Osteoblast (primary cell): ENCODE results near the gene CPN2. TPM values are rescaled to one million over a fixed set of nuclear protein-coding genes. Genes with fewer than 3 reads are reported as not detected.

Experiments
- DNase-seq: peaks from one replicate; pipeline ENCODE4 v3.0.0; 2011; ENCODE audit warnings: low spot score, mixed read lengths; ENCODE audit not compliant: insufficient read length; ENCODE audit errors: missing footprints
- H2AFZ ChIP-seq: 2 replicates; pipeline ENCODE4 v1.6.0; 2011; ENCODE audit warnings: mild to moderate bottlenecking, low read length
- H3K27ac ChIP-seq: 2 replicates; pipeline ENCODE4 v1.5.1; 2011; ENCODE audit warnings: mild to moderate bottlenecking, low read depth, low read length, moderate library complexity
- H3K27me3 ChIP-seq: 2 replicates; pipeline ENCODE4 v1.6.0; 2012; ENCODE audit warnings: mild to moderate bottlenecking, control low read depth, inconsistent platforms, low read length, moderate library complexity; ENCODE audit not compliant: insufficient read depth
- H3K36me3 ChIP-seq: 2 replicates; pipeline ENCODE4 v1.5.1; 2011; ENCODE audit warnings: mild to moderate bottlenecking, low read length, control low read depth, moderate library complexity; ENCODE audit not compliant: insufficient read depth
- H3K4me1 ChIP-seq: 2 replicates; pipeline ENCODE4 v1.5.1; 2011; ENCODE audit warnings: mild to moderate bottlenecking, low read length, control low read depth, moderate library complexity; ENCODE audit not compliant: insufficient read depth
- H3K4me2 ChIP-seq: 2 replicates; pipeline ENCODE4 v1.6.0; 2011; ENCODE audit warnings: mild to moderate bottlenecking, low read length; ENCODE audit not compliant: insufficient read depth
- H3K4me3 ChIP-seq: fragments of 200-600 bp; sonication (generic); 3 replicates; pipeline ENCODE4 v1.5.1; 2012; ENCODE audit warnings: mild to moderate bottlenecking, low read length, inconsistent platforms; ENCODE audit not compliant: insufficient read depth
- H3K79me2 ChIP-seq: 2 replicates; pipeline ENCODE4 v1.6.0; 2012; ENCODE audit warnings: mild to moderate bottlenecking, low read length, control low read depth, inconsistent platforms; ENCODE audit not compliant: insufficient read depth
- H3K9me3 ChIP-seq: 2 replicates; pipeline ENCODE4 v1.5.1; 2011; ENCODE audit warnings: low read depth, low read length, control low read depth
- H4K20me1 ChIP-seq: 2 replicates; pipeline ENCODE4 v1.6.0; 2012; ENCODE audit warnings: mild to moderate bottlenecking, low read length, control low read depth; ENCODE audit not compliant: insufficient read depth
- total RNA-seq: library from RNA; depleted of rRNA; stranded (reverse); fragments of >200 nt; gene quantifications from 2 replicates; pipeline ENCODE4 v1.2.3, GENCODE V29; 2012
- TF ChIP-seq, protein P1 (sequence below): IDR thresholded peaks from 2 replicates; pipeline ENCODE4 v1.5.1; 2011; ENCODE audit warnings: mild to moderate bottlenecking, low read depth, low read length, moderate library complexity; ENCODE audit errors: extremely low read depth

Gene CPN2
- total RNA-seq, 1 donor: under 0.01 TPM

DNA sequence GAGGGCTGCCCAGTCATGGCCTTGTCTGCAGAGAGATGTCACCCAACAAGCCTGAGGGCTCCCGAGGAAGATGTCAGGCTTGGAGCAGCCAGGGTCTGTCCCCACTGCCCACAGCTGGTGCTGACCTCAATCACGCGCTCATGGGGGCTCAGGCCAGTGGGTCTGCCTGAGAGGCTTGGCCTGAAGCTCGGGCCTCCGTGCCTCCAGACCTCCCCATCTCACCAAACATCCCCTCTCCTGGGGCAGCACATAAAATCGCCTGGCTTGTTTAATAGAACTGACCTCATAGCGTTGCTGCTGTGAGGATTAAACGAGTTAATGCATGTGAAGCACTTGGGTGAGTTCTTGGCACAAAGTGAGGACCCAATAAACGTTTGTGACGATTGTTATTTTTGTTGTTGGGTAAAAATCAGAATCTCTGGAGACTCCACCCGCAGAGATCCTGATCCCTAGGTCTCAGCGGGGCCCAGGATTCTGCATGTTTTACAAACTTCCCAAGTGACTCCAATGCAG, 14.9 kb upstream of the CPN2 start:
- Histone ChIP-seq H2AFZ (no peak overlapping the region), H4K20me1 (no peaks in the 10 kb centered on the region), H3K9me3 (no peaks in the 10 kb centered on the region), H3K4me2 (no peak overlapping the region), H3K27ac (no peak overlapping the region), H3K79me2 (no peaks in the 10 kb centered on the region), H3K4me3 (no peak overlapping the region), H3K4me1 (peaks cover 34% of the 10 kb centered on the region), H3K36me3 (no peaks in the 10 kb centered on the region), H3K27me3 (no peaks in the 10 kb centered on the region)
- peak; percentile 35 for DNase-seq
- TF ChIP-seq, protein P1, sequence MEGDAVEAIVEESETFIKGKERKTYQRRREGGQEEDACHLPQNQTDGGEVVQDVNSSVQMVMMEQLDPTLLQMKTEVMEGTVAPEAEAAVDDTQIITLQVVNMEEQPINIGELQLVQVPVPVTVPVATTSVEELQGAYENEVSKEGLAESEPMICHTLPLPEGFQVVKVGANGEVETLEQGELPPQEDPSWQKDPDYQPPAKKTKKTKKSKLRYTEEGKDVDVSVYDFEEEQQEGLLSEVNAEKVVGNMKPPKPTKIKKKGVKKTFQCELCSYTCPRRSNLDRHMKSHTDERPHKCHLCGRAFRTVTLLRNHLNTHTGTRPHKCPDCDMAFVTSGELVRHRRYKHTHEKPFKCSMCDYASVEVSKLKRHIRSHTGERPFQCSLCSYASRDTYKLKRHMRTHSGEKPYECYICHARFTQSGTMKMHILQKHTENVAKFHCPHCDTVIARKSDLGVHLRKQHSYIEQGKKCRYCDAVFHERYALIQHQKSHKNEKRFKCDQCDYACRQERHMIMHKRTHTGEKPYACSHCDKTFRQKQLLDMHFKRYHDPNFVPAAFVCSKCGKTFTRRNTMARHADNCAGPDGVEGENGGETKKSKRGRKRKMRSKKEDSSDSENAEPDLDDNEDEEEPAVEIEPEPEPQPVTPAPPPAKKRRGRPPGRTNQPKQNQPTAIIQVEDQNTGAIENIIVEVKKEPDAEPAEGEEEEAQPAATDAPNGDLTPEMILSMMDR: no peak

DNA sequence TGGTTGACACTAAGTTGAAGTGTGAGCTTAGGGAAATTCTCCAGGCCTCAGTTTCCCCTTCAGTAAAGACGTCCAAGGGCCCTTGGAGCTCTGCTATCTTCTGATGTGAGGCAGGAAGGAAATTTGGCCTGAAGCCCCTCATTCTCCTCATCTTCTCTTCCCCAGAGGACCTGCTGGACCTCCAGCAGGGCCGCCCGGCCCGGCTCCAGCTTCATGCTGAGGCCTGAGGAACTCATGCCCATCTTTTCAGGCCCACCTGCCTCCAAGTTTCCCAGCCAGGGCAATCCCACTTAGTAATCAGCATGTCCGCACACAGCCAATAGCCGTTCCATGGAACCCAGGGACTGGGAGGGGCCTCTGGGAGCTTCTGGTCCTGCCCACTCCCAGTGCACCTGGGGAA, 14.4 kb upstream of the CPN2 start:
- no peaks in the 10 kb centered on the region for H3K9me3 ChIP-seq

DNA sequence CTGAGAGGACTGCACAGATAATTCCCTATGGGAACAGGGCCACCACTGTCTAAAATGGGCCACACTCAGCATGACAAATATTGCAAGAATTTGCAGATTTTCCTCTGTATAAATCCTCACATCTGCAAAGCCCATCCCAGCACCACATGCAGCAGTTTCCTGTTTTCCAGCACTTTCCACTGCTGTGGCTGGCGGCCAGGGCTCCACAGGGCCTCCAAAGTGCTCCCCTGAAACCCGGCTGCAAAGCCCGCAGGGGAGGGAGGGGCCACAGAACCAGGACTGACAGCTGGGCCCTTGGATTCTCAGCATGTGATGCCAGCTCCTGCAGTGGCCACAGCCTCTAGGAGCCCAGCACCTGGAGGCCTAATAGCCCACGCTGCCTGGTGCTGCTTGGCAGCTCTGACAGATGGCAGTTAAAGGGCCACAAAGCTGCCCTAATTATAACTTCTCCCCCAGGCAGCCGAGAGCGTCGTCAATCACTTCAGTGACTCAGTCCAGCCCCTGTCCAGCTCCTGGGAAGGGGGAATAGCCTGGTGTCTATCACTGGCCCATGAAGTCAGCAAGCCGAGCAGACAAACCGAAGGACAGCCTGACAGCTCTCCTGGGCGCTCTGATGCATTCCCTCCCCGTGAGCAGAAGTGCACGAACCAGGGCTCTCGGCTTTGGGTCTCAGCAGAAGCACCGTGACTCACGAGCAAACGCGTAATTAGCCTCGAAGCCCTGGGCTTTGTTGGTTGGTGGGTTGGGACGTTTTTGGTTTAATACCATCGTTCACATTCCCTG, 13.7 kb upstream of the CPN2 start:
- Histone ChIP-seq H4K20me1 (no peaks in the 10 kb centered on the region), H3K27me3 (no peaks in the 10 kb centered on the region), H3K4me2 (peak overlapping the region; percentile 25), H3K27ac (no peak overlapping the region), H3K4me3 (peak overlapping the region; percentile 2), H3K79me2 (no peaks in the 10 kb centered on the region), H3K9me3 (no peaks in the 10 kb centered on the region), H3K36me3 (no peaks in the 10 kb centered on the region), H3K4me1 (peaks cover 31% of the 10 kb centered on the region), H2AFZ (peak overlapping the region; percentile 42)
- DNase-seq: peak; percentile 93
- TF ChIP-seq, protein P1: no peak

More for the DNA sequence above, 14.4 kb upstream of the CPN2 start:
- Histone ChIP-seq H3K4me1 (peaks cover 34% of the 10 kb centered on the region), H3K27ac (no peak overlapping the region), H2AFZ (no peak overlapping the region), H3K27me3 (no peaks in the 10 kb centered on the region), H3K79me2 (no peaks in the 10 kb centered on the region), H3K36me3 (no peaks in the 10 kb centered on the region), H3K4me2 (peak overlapping the region; percentile 25), H3K4me3 (no peak overlapping the region), H4K20me1 (no peaks in the 10 kb centered on the region)
- TF ChIP-seq, protein P1: no peak
- no peak for DNase-seq

DNA sequence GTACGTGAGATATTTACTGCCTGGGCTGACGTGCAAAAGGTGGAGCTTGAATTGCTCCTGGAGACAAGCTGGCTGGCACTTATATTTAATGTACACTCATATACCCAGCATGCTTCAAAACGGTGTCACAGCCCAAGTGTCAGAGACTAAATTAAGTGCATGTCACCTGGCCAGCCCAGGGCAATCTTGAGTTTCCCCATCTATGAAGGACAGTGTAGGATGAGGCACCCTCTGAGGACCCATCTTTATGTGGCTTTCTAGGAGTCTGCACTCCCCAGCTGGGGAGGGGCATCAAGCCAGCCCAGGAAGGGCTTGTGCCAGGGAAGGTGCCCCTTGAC, 13.2 kb upstream of the CPN2 start:
- no peaks in the 10 kb centered on the region for H3K79me2 ChIP-seq
- H3K4me1 ChIP-seq: peaks cover 27% of the 10 kb centered on the region
- no peaks in the 10 kb centered on the region for H3K36me3 ChIP-seq
- no peaks in the 10 kb centered on the region for H3K9me3 ChIP-seq
- TF ChIP-seq, protein P1: no peak
- H3K4me3 ChIP-seq: no peak overlapping the region
- H3K27me3 ChIP-seq: no peaks in the 10 kb centered on the region
- no peaks in the 10 kb centered on the region for H4K20me1 ChIP-seq
- DNase-seq: no peak
- H3K4me2 ChIP-seq: peak overlapping the region; percentile 25
- H2AFZ ChIP-seq: no peak overlapping the region
- no peak overlapping the region for H3K27ac ChIP-seq
